Astrocyte of the hippocampus (primary cell): ENCODE results near the gene TSNAXIP1.
"Not testable (repeated sequence)": the region's sequence is repeated elsewhere in the genome, so short reads cannot be mapped to it uniquely, and the experiment has no call there.

ENCODE experiments used
- DNase-seq: peaks from one replicate; pipeline ENCODE4 v3.0.0; 2011; ENCODE audit warnings: low read depth, low spot score

Gene TSNAXIP1

GRCh38 chr16:67833415-67834241, 26.9 kb downstream of the TSNAXIP1 start:
- DNase-seq = peak; percentile 95

- DNase-seq = no peak
Observed at GRCh38 chr16:67834242-67834614, 27.5 kb downstream of the TSNAXIP1 start.

DNA sequence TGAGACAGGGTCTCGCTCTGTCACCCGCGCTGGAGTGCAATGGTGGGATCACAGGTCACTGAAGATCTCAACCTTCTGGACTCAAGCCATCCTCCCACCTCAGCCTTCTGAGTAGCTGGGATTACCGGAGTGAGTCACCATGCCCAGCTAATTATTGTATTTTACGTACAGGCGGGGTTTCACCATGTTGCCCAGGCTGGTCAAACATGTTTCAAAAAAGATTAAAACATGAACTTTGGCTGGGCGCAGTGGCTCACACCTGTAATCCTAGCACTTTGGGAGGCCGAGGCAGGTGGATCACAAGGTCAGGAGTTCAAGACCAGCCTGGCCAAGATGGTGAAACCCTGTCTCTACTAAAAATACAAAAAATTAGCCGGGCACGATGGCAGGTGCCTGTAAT, 30.5 kb downstream of the TSNAXIP1 start:
- not testable (repeated sequence) for DNase-seq

DNA sequence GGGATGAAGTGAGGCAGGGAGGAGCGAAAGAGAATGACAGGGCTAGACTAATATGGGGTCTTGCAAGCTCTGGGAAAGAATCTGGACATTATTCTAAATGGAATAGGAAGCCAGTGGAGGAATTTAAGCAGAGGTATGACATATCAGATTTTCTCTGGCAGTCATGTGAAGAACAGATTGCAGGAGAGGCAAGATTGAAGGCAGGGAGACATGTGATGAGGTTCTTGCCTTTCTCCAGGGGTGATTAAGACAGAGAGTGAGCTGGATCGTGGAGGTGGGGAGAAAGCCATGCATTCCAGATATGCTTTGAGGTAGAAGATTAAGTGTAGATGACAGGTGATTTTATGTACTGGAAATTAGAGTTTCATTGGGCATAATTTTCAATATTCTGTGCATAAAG, 31.1 kb downstream of the TSNAXIP1 start:
- no peak for DNase-seq

GRCh38 chr16:67841198-67841815, 34.6 kb downstream of the TSNAXIP1 start:
- DNase-seq = no peak

- peak; percentile 97 for DNase-seq
Observed at GRCh38 chr16:67841816-67842508, 35.3 kb downstream of the TSNAXIP1 start, which contains the start of gene THAP11. TSS of gene THAP11 (plus strand) at chr16:67842320. CDS start at chr16:67842555, 235 bp downstream.

DNA sequence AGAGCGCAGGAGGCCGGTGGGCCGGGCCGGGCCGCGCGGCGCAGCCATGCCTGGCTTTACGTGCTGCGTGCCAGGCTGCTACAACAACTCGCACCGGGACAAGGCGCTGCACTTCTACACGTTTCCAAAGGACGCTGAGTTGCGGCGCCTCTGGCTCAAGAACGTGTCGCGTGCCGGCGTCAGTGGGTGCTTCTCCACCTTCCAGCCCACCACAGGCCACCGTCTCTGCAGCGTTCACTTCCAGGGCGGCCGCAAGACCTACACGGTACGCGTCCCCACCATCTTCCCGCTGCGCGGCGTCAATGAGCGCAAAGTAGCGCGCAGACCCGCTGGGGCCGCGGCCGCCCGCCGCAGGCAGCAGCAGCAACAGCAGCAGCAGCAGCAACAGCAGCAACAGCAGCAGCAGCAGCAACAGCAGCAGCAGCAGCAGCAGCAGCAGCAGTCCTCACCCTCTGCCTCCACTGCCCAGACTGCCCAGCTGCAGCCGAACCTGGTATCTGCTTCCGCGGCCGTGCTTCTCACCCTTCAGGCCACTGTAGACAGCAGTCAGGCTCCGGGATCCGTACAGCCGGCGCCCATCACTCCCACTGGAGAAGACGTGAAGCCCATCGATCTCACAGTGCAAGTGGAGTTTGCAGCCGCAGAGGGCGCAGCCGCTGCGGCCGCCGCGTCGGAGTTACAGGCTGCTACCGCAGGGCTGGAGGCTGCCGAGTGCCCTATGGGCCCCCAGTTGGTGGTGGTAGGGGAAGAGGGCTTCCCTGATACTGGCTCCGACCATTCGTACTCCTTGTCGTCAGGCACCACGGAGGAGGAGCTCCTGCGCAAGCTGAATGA, 36.0 kb downstream of the TSNAXIP1 start:
- peak; percentile 82 for DNase-seq

GRCh38 chr16:67843343-67843765, 36.7 kb downstream of the TSNAXIP1 start:
- peak; percentile 66 for DNase-seq

- DNase-seq = peak; percentile 15
Observed at GRCh38 chr16:67844497-67844896, 37.8 kb downstream of the TSNAXIP1 start.

DNA sequence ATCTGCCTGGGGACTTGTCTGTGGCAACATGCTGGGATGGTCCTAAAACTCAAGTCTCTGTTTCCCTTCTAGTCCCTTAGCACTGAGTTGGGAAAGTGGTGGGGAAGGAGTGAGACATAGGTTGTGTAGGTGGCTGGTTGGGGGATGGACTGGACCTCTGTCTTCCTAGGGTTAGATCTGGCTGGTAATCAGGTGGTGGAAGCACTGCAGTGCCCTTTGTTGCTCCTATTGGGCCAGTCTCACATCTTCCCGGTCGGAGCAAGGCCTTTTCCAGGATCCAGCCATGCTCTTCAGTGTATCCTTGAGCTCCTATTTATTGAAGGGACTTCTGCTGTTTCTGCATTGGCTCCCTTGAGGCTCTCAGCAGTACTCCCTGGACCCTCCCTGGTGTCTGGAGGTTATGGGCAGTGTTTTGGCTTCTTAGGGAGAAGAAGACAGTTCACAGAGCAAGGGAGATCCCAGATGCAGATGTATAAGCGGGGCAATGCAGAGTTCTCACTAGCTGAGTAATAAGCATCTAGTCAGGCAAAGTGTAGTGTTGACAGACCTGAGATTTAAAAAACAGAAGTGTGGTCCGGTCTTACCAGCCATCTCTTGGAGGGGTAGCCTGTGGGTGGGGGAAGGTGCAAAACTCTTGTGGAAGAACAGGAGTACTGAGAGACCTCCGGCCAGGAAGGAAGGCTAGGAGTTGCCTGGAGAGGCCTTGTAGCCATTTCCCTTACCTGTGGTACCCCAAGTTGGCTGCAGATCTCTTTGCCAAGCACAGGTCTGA, 38.8 kb downstream of the TSNAXIP1 start:
- no peak for DNase-seq

DNA sequence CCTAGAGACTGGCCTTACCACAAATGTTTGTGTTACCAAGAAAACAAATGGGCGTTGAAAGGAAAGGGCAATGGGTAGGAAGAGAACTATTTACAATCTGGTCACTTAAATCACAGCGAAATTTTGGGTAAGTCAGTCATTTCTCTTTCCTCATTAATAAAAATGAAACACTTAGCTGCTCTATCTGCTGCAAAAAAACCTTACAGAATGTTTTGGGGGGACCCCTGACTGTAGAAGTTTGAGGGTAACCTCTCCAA, 39.3 kb downstream of the TSNAXIP1 start:
- no peak for DNase-seq

DNA sequence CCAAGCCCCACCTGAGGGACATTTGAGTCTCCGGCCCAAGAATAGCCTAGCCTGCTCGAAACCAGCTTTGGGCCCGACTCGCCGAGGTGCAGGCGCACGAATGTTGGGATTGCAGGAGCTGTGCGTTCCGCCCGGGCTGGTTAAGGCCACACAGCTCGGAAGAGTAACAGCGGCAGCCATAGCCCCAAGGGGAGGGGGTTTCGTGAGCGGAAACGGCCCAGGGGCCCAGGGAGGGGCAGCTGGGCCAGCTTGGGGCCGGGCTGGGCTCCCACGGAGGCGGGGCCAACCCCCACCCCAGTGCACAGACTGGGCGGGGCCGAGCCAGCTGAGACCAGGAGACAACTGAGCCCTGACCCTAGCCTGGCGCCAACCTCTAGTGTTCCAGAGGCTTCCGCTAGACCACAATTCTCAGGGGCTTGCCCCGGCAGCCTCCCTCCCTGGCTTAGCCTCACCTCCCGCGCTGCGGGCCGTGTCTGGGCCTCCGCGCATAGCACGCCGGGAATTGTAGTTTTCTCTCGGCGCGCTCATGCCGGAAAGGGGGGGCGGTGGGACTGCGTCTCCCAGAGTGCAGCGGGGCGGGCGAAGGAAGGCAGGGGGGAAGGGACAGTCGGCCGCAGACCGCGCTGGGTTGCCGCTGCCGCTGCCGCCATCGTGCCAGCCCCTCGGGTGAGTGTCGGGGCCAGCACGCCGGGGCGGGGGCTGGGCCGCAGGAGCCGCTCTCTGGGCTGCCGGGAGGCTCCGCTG, 39.8 kb downstream of the TSNAXIP1 start, which contains the start of gene NUTF2:
TSS of gene NUTF2 (plus strand) at position 614 of the 744 bp plus-strand sequence. CDS start 18,198 bp downstream, outside the sequence.
- DNase-seq = peak; percentile 98

GRCh38 chr16:67847064-67847861, 40.6 kb downstream of the TSNAXIP1 start, which contains the start of gene CENPT:
TSS of gene CENPT (minus strand) at chr16:67847693. CDS start at chr16:67833859, 13,834 bp downstream.
- DNase-seq = peak; percentile 67

DNA sequence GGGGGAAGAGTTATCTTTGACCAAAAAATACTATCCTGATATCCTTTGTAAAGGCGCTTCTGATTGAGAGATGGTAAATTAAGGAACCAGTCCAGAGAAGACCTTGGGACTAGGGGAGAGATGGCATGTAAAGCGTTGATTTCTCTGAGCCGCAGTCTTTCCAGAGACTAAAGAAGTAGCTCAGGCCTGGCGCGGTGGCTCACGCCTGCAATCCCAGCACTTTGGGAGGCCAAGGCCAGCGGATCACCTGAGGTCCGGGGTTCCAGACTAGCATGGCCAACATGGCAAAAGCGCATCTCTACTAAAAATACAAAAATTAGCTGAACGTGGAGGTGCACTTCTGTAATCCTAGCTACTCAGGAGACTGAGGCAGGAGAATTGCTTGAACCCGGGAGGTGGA, 41.4 kb downstream of the TSNAXIP1 start:
- DNase-seq = no peak

DNA sequence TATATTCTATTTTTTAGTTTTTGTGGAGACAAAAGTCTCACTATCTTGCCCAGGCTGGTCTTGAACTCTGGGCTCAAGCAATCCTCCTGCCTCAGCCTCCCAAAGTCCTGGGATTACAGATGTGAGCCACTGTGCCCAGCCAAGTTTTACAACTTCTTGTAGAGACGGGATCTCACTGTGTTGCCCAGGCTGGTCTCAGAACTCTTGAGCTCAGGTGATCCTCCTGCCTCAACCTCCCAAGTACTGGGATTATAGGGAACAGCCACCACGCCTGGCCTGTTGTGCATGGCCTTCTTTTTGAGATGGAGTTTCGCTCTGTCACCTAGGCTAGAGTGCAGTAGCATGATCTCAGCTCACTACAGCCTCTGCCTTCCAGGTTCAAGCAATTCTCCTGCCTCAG, 47.0 kb downstream of the TSNAXIP1 start:
- DNase-seq = no peak

DNA sequence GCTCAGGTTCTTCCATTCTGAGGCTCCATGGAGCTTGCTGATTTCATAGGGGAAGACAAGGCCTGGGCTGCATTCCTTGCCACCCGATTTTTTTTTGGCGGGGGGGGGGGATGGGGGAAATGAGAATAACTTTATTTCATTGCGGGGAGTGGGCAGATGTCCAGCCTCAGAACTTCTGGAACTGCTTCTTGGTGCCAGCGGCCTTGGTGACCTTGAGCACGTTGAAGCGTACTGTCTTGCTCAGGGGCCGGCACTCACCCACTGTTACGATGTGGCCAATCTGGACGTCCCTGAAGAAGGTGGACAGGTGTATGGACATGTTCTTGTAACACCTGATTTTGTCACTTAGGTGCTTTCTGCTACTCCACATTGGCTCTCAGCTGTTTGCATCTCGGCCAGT, 49.1 kb downstream of the TSNAXIP1 start:
- no peak for DNase-seq

DNA sequence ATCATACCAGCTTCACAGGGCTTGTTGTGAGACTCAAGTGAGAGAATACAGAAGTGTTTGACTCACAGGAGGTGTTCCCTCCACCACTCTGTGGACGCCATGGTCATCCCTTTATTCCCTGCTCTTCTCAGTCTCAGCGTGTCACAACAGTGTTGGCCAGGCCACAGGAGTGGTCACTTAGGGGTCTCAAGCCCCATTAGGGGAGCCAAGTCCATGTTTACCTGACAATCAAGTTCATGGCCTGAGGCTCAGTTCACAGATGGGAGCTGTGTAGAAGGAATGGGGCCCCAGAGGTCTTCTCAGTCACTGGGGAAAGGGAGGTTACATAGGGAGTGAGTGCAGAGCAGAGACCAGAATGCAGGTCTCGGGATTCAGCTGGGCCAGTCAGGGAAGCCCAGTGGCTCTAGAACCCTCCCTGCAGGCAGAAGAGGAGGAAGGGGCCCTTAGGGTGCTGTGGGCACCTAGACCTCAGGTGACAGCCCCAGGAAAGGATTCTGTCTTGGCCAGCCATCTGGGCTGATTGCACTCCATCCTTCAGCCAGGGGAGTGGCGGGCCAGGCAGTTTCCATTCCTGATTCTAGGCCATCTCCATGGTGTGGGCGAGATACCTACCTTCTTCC, 50.3 kb downstream of the TSNAXIP1 start:
- no peak for DNase-seq

- peak; percentile 90 for DNase-seq
Observed at GRCh38 chr16:67857547-67858233, 51.0 kb downstream of the TSNAXIP1 start.
